Activated T-cell treated with anti-CD3 and anti-CD28 coated beads for 48 hours (primary cell): ENCODE measurements around the gene ALOXE3.
A peak's percentile ranks its signal among the peaks of the same experiment; 100 is the strongest.

Experiments used
- DNase-seq: peaks from one replicate; pipeline ENCODE4 v3.0.0-alpha.2; 2020; ENCODE audit warnings: low read depth

Gene ALOXE3

DNA sequence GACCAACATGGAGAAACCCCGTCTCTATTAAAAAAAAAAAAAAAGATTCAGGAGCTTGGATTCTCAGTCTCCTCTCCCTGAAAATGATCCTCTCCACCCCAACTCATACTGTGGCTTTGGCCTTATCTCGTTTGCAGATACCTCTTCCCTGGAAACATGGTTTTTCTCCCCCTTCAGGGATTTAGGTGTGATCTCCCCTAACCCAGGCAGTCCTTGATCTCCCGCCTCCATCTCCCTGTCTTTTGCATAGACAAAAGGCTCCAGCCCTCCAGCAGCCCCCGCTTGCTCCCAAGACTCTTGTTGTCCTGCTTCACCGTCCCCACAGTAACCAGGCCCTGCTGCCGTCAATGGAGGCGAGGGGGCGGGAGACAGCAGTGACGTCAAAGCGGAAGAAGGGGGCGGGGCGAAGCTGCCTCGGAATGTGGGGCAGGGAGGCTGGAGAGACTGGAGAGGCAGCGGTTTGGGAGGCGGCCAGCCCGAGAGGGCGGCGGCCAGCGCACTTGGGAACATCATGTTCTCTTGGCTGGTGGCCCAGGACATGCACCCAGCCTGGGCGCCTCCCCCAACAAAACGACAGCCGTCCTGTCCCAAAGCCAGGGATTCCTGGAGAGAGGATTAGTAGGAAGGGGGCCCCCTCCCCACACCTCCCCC is 35.8 kb upstream of the ALOXE3 start:
- DNase-seq: peak; percentile 86

DNA sequence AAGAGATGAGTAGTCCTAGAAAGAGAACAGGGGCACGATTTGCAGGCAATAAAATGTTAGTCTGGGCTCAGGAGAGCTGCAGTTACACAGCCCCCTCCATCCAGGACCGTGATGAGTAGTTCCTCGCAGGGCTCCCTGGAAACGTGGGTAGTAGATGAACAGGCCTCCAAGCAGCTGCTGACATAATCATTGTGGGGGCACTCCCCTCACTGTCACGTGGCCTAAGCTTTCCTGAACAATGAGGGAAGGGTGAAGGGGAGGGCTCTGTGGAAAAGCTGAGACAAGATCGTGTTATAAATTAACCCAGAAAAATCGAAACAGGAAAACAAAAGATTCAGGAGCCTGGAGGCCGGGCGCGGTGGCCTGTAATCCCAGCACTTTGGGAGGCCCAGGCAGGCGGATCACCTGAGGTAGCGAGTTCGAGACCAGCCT is 35.2 kb upstream of the ALOXE3 start:
- no peak for DNase-seq

GRCh38 chr17:8153031-8153451 is 34.7 kb upstream of the ALOXE3 start:
- DNase-seq: no peak

DNA sequence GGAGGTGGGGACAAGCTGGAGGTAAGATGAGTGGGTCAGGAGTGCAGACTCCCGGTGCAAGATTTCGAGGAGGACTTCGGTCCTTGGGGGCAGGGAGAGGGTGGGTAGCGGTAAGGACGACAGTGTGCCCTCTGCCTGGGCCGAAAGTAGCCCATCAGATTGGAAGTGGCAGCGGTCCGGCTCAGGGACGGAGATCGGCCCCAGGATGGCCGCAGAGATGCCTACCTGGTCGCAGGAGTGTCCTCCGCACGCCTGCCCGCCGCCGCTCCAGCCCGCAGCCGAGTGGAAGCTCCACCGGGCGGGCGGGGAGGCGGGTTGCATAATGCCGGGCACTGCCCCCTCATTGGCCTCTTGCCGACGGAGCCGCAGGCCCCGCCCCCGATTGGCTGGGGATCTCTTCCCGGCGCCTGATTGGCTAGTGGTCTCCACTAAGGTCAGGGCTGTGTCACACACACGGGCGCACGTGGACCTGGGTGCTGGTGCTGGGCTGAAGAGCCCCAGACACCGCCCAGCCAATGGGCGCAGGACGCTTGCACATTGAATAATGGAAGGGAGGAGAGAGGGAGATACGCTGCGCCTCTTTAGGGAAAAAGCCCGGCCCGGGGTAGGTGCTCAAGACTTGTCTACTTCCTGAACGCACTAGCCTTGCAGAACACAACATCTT is 33.9 kb upstream of the ALOXE3 start, which contains the start of gene PER1:
Gene PER1 (minus strand): TSS at position 293 of the 664 bp plus-strand sequence. CDS start 1,698 bp downstream, outside the sequence.
- peak; percentile 90 for DNase-seq

- no peak for DNase-seq
Measured at GRCh38 chr17:8151641-8152111, 33.4 kb upstream of the ALOXE3 start.

DNA sequence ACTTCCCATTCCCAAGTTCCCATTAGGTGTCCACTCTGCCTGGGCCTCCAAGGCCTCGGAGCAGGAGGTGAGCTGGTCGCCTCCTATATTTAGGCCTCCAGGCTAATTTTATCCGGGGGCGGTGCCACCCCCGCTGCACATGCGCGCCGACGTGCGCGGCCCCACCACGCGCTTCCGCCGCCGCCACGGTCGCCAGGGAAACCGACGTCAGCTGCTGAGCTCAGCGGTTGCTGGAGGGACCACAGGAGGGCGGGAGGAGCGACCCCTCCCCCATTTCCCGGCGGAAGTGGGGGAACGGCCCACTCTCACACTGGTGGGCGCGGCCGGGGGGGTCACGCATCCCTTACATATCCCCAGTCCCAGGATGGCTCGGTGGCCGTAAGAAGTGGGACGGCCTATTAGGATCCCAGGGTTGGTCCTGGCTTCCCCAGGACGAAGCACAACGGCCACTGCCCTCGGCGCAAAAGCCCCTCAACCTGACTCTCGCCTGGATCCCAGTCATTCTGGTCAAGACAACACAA is 32.9 kb upstream of the ALOXE3 start:
- peak; percentile 85 for DNase-seq

- DNase-seq: no peak
Measured at GRCh38 chr17:8150194-8151119, 32.1 kb upstream of the ALOXE3 start.

- no peak for DNase-seq
Measured at GRCh38 chr17:8149419-8150193, 31.3 kb upstream of the ALOXE3 start.

DNA sequence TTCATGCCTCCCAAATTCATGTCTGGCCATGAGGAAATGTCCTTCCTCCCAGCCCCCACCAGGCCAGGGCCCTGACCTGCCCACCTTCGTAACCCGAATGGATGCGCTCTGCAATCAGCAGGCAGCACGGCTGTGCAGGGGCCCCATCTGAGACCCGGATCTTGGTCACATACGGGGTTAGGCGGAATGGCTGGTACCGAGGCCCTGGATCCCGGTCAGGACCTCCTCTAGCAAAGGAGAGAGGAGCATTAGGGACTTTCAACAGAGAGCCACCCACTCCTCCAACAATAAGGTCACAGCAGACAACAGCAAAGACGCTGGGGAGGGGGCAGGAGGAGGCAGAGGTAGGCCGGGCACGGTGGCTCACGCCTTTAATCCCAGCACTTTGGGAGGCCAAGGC is 30.2 kb upstream of the ALOXE3 start:
- DNase-seq: no peak

- DNase-seq: no peak
Measured at GRCh38 chr17:8147805-8148404, 29.6 kb upstream of the ALOXE3 start.

- no peak for DNase-seq
Measured at GRCh38 chr17:8147141-8147804, 29.0 kb upstream of the ALOXE3 start.

- DNase-seq: no peak
Measured at GRCh38 chr17:8146381-8147140, 28.2 kb upstream of the ALOXE3 start.

- no peak for DNase-seq
Measured at GRCh38 chr17:8145811-8146210, 27.5 kb upstream of the ALOXE3 start.

DNA sequence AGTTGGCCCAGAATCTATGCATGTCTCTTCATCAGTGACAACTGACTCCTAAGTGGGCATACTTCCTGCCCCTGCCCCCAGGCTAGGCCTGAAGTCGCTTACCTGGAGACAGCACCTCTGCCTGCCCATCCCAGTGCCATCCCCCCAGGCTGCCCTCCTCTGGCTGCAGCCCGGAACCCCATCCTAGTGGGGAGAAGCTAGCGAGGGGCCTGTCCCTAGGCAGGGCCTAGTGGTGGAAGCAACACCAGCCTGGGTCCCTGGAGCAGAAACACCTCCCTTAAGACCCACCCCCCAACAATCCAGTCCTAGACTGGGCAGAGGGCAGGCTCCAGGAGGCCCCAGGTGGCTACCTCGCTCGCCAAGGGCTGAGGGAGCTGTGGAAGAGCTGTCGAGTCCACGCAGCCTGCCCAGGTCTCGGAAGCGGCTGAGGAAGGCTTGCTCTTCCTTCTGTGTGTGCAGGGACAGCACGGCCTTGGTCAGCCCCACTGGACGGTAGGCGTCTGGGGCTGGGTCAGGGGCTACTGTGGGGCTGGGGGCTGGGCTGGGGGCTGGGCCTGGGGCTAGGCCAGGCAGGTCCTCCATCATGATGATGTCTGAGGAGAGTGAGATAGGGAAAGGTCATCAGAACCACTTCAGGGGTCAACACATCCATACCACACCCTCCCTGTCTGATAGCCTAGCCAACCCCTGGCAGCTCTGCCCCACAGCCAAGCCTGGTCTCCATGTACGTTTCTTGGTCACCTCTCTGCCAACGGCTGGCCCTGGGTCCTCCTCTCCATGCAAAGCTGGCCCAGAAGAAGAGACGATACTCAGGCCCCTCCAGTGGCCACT is 26.3 kb upstream of the ALOXE3 start:
- no peak for DNase-seq

DNA sequence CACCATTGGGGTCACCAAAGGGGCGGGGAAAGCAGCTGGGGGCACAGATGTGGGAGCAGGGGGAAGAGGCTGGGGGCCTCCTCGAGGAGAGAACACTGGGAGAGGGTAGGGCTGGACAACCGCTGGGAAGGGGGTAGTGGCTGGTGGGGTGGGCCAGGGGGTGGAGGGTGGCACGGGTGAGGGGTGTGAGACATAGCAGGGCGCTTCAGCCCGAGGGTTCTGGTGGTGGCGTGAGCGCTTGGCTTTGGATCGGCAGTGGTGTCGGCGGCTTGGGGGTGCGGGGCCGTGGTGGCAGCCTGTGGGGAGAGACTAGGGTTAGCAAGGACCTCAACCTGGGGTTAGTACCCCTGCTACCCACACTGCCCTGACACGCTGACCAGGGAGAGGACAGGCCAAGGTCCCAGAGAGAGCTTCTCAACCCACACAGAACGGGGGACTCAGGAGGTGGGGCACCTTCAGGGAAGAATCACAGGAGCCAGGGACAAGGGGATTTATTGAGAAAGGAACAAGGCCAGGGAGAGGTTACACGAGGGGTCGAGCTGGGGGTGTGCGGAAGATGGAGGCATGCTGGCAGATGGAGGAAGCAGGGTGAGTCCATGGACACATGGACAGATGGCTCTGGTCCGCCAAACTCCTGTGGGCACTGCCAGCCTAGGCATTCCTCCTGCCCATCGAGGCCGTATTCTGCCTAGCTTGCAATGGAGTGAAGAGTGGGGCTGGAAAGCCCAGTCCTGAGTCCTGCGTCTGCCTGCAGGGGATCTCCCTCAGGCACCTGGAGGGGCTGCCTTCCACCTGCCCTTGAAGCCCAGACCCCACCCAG is 25.5 kb upstream of the ALOXE3 start:
- DNase-seq: no peak

DNA sequence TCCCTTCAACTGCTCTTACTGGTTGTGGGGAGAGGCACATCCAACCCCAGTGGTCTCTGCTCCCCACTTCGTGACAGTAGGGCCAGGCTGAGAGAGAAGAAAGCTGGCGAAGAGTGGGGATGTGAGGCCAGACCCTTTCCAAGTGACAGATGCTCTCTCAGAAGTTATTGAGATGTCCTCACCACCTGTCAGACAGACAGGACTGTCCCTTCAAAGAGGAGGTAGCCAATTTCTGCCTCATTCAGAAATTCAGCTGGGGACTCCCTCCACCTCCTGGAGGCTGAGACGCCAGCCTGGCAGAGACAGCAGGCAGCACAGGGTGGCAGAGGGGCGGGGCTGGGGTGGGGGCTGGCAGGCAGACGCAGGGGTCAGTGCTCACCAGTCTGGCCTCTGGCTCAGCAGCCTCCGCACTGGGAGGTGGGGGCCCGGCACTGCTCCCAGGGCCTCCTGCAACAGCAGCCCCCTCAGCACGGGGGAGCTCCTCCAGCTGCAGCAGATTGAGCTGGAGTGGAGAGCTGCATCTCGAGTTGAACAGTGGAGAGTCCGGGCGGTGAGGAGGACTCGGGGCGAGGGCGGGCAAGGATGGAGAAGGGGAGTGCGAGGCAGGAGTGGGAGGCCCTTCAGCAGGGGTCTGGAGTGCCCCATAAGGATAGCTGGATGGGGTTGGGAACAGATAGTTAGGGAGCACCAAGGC is 24.7 kb upstream of the ALOXE3 start:
- DNase-seq: no peak

GRCh38 chr17:8142158-8142886 is 24.0 kb upstream of the ALOXE3 start:
- no peak for DNase-seq
